Stomach smooth muscle (tissue), 2 donors: Measurements from ENCODE around the gene C17orf58.
"Not testable (repeated sequence)": the region's sequence is repeated elsewhere in the genome, so short reads cannot be mapped to it uniquely, and the experiment has no call there.

Experiments used
- H3K27ac ChIP-seq: one replicate; pipeline ENCODE4 v1.7.0; 2013; ENCODE audit warnings: mild to moderate bottlenecking, low read length, inconsistent platforms
- H3K27me3 ChIP-seq, 2 donors: one replicate each; pipeline ENCODE4 v1.7.0; 2013; ENCODE audit warnings: low read length in 2 of 2; ENCODE audit not compliant: insufficient read depth in 2 of 2, control insufficient read depth in 1 of 2
- H3K36me3 ChIP-seq, 2 donors: one replicate each; pipeline ENCODE4 v1.7.0; 2013; ENCODE audit warnings: low read length in 2 of 2; ENCODE audit not compliant: control insufficient read depth in 2 of 2, insufficient read depth in 2 of 2
- H3K4me1 ChIP-seq: one replicate; pipeline ENCODE4 v1.7.0; 2013; ENCODE audit warnings: low read length; ENCODE audit not compliant: control insufficient read depth, insufficient read depth
- H3K4me3 ChIP-seq, 2 donors: one replicate each; pipeline ENCODE4 v1.7.0; 2013; ENCODE audit warnings: low read length in 2 of 2
- H3K9ac ChIP-seq, 2 donors: one replicate each; pipeline ENCODE4 v1.7.0; 2013; ENCODE audit warnings: low read length in 2 of 2, mild to moderate bottlenecking in 1 of 2
- H3K9me3 ChIP-seq, 2 donors: one replicate each; pipeline ENCODE4 v1.7.0; 2013; ENCODE audit warnings: low read length in 2 of 2; ENCODE audit not compliant: control insufficient read depth in 2 of 2
- donor health status: healthy.
- donor health status: Pancreatic carcinoma.

The C17orf58 gene

GRCh38 chr17:67982034-67982640 is 14.1 kb downstream of the C17orf58 start:
- Histone ChIP-seq H3K4me3 (no peak overlapping the region), H3K27me3 (no peaks in the 10 kb centered on the region), H3K27ac (no peak overlapping the region), H3K36me3 (peaks cover 2 to 7% of the 10 kb centered on the region in 2 donors), H3K4me1 (no peaks in the 10 kb centered on the region), H3K9ac (no peak overlapping the region), H3K9me3 (no peaks in the 10 kb centered on the region)

DNA sequence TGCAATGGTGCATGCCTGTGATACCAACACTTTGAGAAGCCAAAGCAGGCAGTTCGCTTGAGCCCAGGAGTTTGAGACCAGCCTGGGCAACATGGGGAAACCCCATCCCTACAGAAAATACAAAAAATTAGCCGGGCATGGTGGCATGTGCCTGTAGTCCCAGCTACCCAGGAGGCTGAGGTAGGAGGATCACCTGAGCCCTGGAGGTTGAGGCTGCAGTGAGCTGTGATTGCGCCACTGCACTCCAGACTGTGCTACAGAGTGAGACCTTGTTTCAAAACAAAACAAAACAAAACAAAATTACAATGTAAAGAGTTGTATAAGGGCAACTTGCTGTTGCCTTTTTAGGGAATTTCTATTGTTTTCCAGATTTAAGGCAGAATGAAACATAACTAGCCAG is 15.4 kb downstream of the C17orf58 start:
- H3K27ac ChIP-seq, H3K27me3 ChIP-seq, H3K9me3 ChIP-seq, H3K4me1 ChIP-seq, H3K4me3 ChIP-seq, H3K9ac ChIP-seq: not testable (repeated sequence)
- peaks cover 2 to 11% of the 10 kb centered on the region in 2 donors for H3K36me3 ChIP-seq

DNA sequence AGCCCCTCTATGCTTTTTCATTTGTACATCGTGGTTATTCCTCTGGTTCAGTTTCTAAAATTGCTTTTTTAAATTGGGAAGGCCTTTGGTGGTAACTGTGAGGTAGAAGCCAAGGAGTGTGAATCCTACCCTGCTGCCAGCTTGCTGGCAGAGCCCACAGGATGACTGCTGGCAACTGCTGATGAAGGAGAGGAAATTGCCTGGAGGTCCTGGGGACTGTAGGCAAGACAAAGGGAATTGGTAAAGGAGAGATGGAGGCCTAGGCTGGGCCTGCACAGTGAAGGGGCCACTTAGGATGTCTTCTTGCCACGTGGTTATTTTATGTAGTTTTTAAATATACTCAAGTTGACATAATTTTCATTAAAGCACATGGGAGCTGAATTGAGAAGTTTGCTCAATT is 15.8 kb downstream of the C17orf58 start:
- Histone ChIP-seq H3K4me1 (no peaks in the 10 kb centered on the region), H3K4me3 (no peak overlapping the region), H3K9me3 (no peaks in the 10 kb centered on the region), H3K9ac (no peak overlapping the region), H3K36me3 (peaks cover 6 to 11% of the 10 kb centered on the region in 2 donors), H3K27me3 (no peaks in the 10 kb centered on the region), H3K27ac (no peak overlapping the region)

- H3K36me3 ChIP-seq = peaks cover 8 to 16% of the 10 kb centered on the region in 2 donors
- H3K9ac ChIP-seq, H3K27me3 ChIP-seq, H3K4me3 ChIP-seq, H3K9me3 ChIP-seq, H3K4me1 ChIP-seq, H3K27ac ChIP-seq: not testable (repeated sequence)
Measured at GRCh38 chr17:67976306-67976705, 20.0 kb downstream of the C17orf58 start.

GRCh38 chr17:67974598-67975066 is 21.6 kb downstream of the C17orf58 start:
- H3K9ac ChIP-seq = no peak overlapping the region
- no peaks in the 10 kb centered on the region for H3K9me3 ChIP-seq
- H3K4me1 ChIP-seq = no peaks in the 10 kb centered on the region
- H3K27me3 ChIP-seq = no peaks in the 10 kb centered on the region
- no peak overlapping the region for H3K27ac ChIP-seq
- peaks cover 9 to 16% of the 10 kb centered on the region in 2 donors for H3K36me3 ChIP-seq
- no peak overlapping the region for H3K4me3 ChIP-seq

DNA sequence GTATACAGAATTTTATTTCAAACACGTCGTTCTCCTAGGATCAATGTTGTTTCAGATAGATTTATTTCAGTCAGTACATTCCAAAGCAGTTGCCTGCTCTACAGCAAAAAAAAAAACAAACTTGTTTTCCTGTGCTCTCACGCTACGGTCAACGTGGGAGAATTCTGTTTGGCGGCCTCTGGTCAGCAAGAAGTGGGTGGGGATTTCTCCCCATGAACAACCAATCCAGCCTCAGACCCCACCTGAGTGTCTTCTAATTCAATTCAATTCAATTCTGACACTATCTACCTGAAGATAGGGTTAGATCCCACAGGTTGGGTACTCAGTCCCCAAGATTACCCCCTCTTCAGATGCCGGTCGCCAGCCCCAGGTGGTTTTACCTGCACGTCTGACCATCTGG is 22.1 kb downstream of the C17orf58 start:
- no peaks in the 10 kb centered on the region for H3K9me3 ChIP-seq
- no peaks in the 10 kb centered on the region for H3K27me3 ChIP-seq
- no peak overlapping the region for H3K9ac ChIP-seq
- H3K27ac ChIP-seq = no peak overlapping the region
- H3K4me3 ChIP-seq = no peak overlapping the region
- H3K4me1 ChIP-seq = no peaks in the 10 kb centered on the region
- H3K36me3 ChIP-seq = peaks cover 9 to 16% of the 10 kb centered on the region in 2 donors

- Histone ChIP-seq H3K36me3 (peaks cover 15 to 16% of the 10 kb centered on the region in 2 donors), H3K27me3 (no peaks in the 10 kb centered on the region), H3K4me1 (no peaks in the 10 kb centered on the region), H3K9me3 (no peaks in the 10 kb centered on the region), H3K9ac (no peak overlapping the region), H3K4me3 (no peak overlapping the region), H3K27ac (no peak overlapping the region)
Measured at GRCh38 chr17:67970783-67971182, 25.5 kb downstream of the C17orf58 start.

DNA sequence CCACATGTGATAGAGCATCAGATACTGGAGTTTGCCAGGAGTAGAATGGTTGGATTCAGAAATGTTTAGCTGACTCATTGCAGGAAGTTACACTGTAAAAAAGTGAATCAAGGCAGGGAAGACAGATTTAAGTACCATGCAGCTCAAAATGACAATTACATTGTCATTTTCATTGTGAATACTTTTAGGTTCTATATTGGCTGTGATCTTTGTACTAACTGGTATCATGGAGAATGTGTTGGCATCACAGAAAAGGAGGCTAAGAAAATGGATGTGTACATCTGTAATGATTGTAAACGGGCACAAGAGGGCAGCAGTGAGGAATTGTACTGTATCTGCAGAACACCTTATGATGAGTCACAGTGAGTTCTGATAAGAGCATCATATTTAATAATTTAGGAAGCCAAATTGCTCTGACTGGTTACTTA is 33.1 kb downstream of the C17orf58 start:
- H3K4me3 ChIP-seq, H3K4me1 ChIP-seq, H3K27me3 ChIP-seq, H3K9me3 ChIP-seq, H3K27ac ChIP-seq, H3K9ac ChIP-seq: not testable (repeated sequence)
- H3K36me3 ChIP-seq = peaks cover 9 to 13% of the 10 kb centered on the region in 2 donors

DNA sequence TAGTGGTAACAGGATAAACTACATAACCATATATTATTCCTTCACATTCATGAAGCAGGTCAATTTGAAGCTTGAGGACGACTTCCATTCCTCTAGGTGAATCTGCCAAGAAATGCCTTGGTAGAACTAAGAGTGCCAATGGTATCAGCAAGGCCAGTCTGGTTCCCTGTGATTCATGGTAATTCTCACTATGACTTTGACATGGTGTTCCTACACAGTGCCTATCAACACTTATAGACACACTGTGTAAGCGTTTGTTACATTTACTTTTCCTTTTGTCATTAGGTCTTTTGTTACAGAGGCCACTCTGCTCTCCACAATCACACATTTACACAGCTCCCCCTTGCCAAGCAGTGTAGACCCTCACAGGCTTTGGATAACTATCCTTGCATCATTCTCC is 34.1 kb downstream of the C17orf58 start:
- not testable (repeated sequence) for H3K4me3 ChIP-seq, H3K27me3 ChIP-seq, H3K9me3 ChIP-seq, H3K4me1 ChIP-seq, H3K27ac ChIP-seq
- H3K36me3 ChIP-seq = peaks cover 13 to 15% of the 10 kb centered on the region in 2 donors
- peak overlapping the region in 1 of 2 donors; percentile 21 for H3K9ac ChIP-seq

DNA sequence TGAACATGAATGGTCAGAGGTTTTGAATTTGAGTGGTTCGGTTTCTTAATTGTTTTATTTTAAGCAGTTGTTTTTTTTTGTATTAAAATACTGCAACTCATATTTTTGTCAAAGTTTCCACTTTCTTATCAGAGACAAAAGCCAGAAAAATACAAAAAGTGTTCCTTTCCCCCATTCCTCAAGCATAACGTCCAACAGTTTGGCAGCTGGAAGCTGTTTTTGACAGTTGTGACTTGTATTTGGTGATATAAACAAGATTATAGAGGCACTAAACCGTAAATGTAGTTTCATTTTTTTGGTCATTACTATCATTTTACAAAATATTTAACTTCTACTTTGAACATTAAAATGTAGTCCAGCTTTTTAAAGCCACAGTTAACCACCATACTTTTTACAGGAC is 36.0 kb downstream of the C17orf58 start:
- H3K9me3 ChIP-seq, H3K9ac ChIP-seq, H3K27ac ChIP-seq, H3K4me3 ChIP-seq, H3K27me3 ChIP-seq, H3K4me1 ChIP-seq: not testable (repeated sequence)
- peaks cover 8 to 10% of the 10 kb centered on the region in 2 donors for H3K36me3 ChIP-seq

- no peak overlapping the region for H3K27ac ChIP-seq
- H3K27me3 ChIP-seq = no peaks in the 10 kb centered on the region
- no peaks in the 10 kb centered on the region for H3K9me3 ChIP-seq
- no peak overlapping the region for H3K9ac ChIP-seq
- peaks cover 8 to 12% of the 10 kb centered on the region in 2 donors for H3K36me3 ChIP-seq
- no peaks in the 10 kb centered on the region for H3K4me1 ChIP-seq
- no peak overlapping the region for H3K4me3 ChIP-seq
Measured at GRCh38 chr17:67959510-67959909, 36.8 kb downstream of the C17orf58 start.
